ENCODE results near the gene FOXK1. TPM values are rescaled to one million over a fixed set of nuclear protein-coding genes. Genes with fewer than 3 reads are reported as not detected.

The FOXK1 gene
- total RNA-seq, 2 donors from 2014 or later = 36.9 to 43.4 TPM

- H3K4me3 Mint-ChIP-seq = no peak overlapping the region
- no peak overlapping the region for H3K4me3 ChIP-seq (ENCODE audit: low read length)
- H3K27me3 ChIP-seq (ENCODE audit: control insufficient read depth, insufficient read depth, low read length, poor library complexity, severe bottlenecking) = no peaks in the 10 kb centered on the region
- H3K36me3 Mint-ChIP-seq (ENCODE audit: low read depth) = peaks cover 35% of the 10 kb centered on the region
- H3K27me3 Mint-ChIP-seq (ENCODE audit: insufficient read depth) = no peaks in the 10 kb centered on the region
- H3K36me3 ChIP-seq (ENCODE audit: control insufficient read depth, insufficient read depth, low read length) = peaks cover 37% of the 10 kb centered on the region
- H3K4me1 Mint-ChIP-seq = no peaks in the 10 kb centered on the region
- TF ChIP-seq CTCF (conservative IDR thresholded peaks at IDR 0.05) = no peak
- H3K27ac Mint-ChIP-seq = no peak overlapping the region
- H3K9me3 ChIP-seq (ENCODE audit: control insufficient read depth, low read length) = no peaks in the 10 kb centered on the region
- DNase-seq = no peak
- no peak overlapping the region for H3K9ac ChIP-seq (ENCODE audit: extremely low read depth, low read length, poor library complexity, severe bottlenecking)
- no peaks in the 10 kb centered on the region for H3K4me1 ChIP-seq (ENCODE audit: control insufficient read depth, insufficient read depth, low read length)
- no peak overlapping the region for H3K27ac ChIP-seq (ENCODE audit: low read depth, low read length)
- no peaks in the 10 kb centered on the region for H3K9me3 Mint-ChIP-seq
- WGBS, 2 experiments (ENCODE audit: insufficient coverage in 1 of 2, insufficient read length in 1 of 2) = 93 to 96% methylated on average over 11 to 20 of the region's 20 CpGs
Measured at GRCh38 chr7:4785371-4785770, 103.3 kb downstream of the FOXK1 start.

DNA sequence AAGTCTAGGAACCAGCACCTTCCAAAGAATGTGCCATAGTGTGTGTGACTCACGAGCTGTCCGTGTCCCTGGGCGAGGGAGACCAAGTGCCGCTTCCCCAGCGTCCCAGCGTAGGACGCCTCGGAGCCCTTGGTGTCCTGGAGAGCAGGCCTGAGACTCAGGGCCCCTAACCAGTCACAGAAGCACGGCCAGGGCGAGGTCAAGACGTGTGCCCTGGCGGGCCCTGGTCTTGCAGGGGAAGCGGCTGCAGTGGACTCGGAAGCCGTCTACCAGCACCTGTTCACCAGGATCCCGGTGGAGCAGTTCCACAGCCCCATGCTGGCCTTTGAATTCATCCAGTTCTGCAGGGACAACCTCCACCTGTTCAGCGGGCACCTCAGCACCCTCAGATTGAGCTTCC, 103.9 kb downstream of the FOXK1 start:
- H3K9me3 ChIP-seq (ENCODE audit: control insufficient read depth, low read length) = no peaks in the 10 kb centered on the region
- no peaks in the 10 kb centered on the region for H3K27me3 Mint-ChIP-seq (ENCODE audit: insufficient read depth)
- peaks cover 37% of the 10 kb centered on the region for H3K36me3 ChIP-seq (ENCODE audit: control insufficient read depth, insufficient read depth, low read length)
- DNase-seq = no peak
- no peaks in the 10 kb centered on the region for H3K9me3 Mint-ChIP-seq
- no peaks in the 10 kb centered on the region for H3K4me1 Mint-ChIP-seq
- no peak overlapping the region for H3K27ac ChIP-seq (ENCODE audit: low read depth, low read length)
- no peaks in the 10 kb centered on the region for H3K4me1 ChIP-seq (ENCODE audit: control insufficient read depth, insufficient read depth, low read length)
- no peak overlapping the region for H3K4me3 ChIP-seq (ENCODE audit: low read length)
- no peak for TF ChIP-seq CTCF (conservative IDR thresholded peaks at IDR 0.05)
- peaks cover 35% of the 10 kb centered on the region for H3K36me3 Mint-ChIP-seq (ENCODE audit: low read depth)
- H3K4me3 Mint-ChIP-seq = no peak overlapping the region
- WGBS, 2 experiments (ENCODE audit: insufficient coverage in 1 of 2, insufficient read length in 1 of 2) = 93 to 95% methylated on average over 17 of the region's 17 CpGs
- H3K9ac ChIP-seq (ENCODE audit: extremely low read depth, low read length, poor library complexity, severe bottlenecking) = no peak overlapping the region
- H3K27me3 ChIP-seq (ENCODE audit: control insufficient read depth, insufficient read depth, low read length, poor library complexity, severe bottlenecking) = no peaks in the 10 kb centered on the region
- H3K27ac Mint-ChIP-seq = no peak overlapping the region

DNA sequence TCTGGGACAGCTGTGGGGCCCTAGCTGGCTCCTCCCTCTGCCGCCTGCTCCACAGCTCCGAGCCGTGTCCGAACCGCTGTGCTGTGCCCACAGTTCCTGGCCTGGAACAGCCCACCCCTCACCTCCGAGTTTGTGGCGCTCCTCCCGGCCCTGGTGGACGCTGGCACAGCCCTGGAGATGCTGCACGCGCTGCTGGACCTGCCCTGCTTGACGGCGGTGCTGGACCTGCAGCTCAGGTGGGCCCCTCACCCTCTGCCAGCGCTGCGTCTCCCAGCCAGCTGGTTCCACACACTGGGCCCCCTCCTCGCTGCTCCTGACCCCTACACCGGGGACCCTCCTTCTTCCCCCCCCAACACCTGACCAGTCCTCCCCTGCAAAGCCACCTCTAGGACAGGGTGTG, 105.4 kb downstream of the FOXK1 start:
- peaks cover 38% of the 10 kb centered on the region for H3K36me3 ChIP-seq (ENCODE audit: control insufficient read depth, insufficient read depth, low read length)

More for the DNA sequence above, 105.4 kb downstream of the FOXK1 start:
- Mint-ChIP-seq H3K9me3 (no peaks in the 10 kb centered on the region), H3K27me3 (ENCODE audit: insufficient read depth) (no peaks in the 10 kb centered on the region), H3K36me3 (ENCODE audit: low read depth) (peaks cover 27% of the 10 kb centered on the region), H3K4me3 (no peak overlapping the region), H3K27ac (no peak overlapping the region), H3K4me1 (no peaks in the 10 kb centered on the region)
- no peak overlapping the region for H3K4me3 ChIP-seq (ENCODE audit: low read length)
- DNase-seq = no peak
- no peaks in the 10 kb centered on the region for H3K27me3 ChIP-seq (ENCODE audit: control insufficient read depth, insufficient read depth, low read length, poor library complexity, severe bottlenecking)
- H3K27ac ChIP-seq (ENCODE audit: low read depth, low read length) = no peak overlapping the region
- H3K9ac ChIP-seq (ENCODE audit: extremely low read depth, low read length, poor library complexity, severe bottlenecking) = no peak overlapping the region
- H3K4me1 ChIP-seq (ENCODE audit: control insufficient read depth, insufficient read depth, low read length) = no peaks in the 10 kb centered on the region
- no peaks in the 10 kb centered on the region for H3K9me3 ChIP-seq (ENCODE audit: control insufficient read depth, low read length)
- no peak for TF ChIP-seq CTCF (conservative IDR thresholded peaks at IDR 0.05)
- 95 to 96% methylated on average over 17 of the region's 17 CpGs for WGBS, 2 experiments (ENCODE audit: insufficient coverage in 1 of 2, insufficient read length in 1 of 2)

All from endodermal cell (in vitro differentiated cells).